Endothelial cell of hepatic sinusoid (primary cell): ENCODE results near the gene SPINT3.
"Not testable (repeated sequence)": the region's sequence is repeated elsewhere in the genome, so short reads cannot be mapped to it uniquely, and the experiment has no call there.

Source experiments
- in situ Hi-C: cut with HindIII; loops from 2 replicates; pipeline ENCODE4 v1.10.0; 2017; ENCODE audit warnings: low sequenced_read_pairs

SPINT3 gene

DNA sequence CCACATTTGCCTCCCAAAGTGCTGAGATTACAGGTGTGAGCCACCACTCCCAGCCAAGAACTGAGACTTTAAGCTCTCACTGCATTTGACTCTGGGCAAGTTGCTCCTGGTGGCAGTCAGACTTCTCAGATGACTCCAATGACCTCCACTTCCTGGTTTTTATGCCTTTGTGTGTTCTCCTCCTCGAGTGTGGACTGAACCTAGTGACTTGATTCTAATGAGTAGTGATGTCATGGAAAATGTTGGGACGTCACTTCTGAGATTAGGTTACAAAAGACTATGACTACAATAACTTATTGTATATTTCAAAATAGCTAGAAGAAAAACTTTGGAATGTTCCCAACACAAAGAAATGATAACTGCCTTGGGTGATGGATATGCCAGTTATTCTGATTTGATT lies 12.0 kb downstream of the SPINT3 start:
- in situ Hi-C loops, result no loop called here

DNA sequence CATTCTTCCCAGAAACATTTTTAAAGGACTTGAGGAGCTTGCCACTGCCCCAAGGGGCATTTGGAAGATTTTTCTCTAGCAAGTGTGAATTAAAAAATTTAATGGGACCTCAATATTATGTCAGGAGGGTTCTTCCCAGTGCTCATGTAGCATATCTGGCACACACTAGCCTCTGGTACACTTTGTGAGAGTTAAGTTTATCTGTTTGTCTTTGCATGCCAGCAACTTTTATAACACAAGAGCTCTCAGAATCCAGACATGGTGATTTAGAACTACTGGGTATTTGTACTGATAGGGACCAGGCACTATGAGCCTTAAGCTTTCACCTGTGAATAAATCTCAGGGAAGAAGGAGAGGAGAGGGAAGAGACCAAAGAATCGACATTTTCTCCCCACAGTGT lies 12.9 kb downstream of the SPINT3 start:
- in situ Hi-C loops, result no loop called here

DNA sequence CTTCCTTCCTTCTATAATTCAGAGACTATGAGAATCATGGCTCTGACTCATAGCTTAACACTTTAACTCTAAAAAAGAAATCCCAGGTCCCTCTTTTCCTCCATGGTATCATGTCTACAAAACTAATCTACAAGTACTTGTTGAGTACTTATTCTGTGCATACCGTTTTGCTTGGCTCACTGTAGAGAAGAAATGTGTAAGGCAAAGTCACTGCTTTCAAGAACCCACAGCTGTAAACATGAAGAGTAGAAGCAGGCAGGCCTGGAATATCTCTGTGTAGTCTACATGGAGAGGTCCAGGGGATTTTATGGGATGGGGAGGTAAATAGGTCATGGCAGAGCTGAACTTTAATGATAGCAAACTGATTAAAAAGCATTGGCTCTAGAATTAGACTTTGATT lies 13.8 kb downstream of the SPINT3 start:
- in situ Hi-C loops, result no loop called here

DNA sequence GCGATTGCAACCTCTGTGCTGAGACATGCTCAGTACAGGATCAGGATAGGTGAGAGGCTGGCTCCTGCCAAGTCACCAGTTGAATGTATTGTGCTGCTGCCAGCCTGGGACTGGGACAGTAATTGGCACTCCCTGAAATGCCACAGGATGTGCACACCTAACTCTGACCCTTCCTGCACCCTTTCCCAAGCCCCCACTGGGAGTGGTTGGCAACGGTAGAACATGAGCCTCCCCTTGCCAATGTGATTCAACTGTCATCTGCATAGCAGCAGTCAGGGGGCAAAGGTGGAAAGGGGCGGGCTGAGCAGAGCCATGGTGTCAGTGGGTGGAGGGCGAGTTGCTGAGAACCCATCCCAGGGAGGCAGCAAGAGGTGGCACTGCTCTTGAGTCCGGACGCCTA lies 15.4 kb downstream of the SPINT3 start:
- in situ Hi-C loops, result no loop called here

DNA sequence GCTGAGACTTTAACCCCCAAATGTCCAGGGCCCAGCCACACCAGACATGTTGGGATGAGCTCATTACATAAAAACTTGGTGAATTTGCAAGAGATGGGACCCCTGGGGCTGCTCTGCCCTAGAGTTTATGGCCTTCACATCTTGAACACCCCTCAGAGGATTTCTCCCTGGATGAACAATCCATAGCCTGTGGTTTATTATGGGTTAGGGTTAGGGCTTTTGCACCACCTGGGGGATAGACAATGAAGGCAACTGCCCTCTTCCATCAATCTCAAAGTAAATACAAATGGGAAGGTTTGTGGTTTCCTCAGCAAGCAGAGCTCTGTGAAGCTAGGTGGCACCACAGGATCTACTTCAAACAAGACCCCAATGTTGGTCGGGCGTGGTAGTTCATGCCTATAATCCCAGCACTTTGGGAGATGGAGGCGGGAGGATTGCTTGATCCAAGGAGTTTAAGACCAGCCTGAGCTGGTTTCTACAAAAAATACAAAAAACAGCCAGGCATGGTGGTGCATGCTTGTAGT lies 17.4 kb downstream of the SPINT3 start:
- in situ Hi-C loops, result loop anchor here (25.0 kb wide), 1 partner anchor 214 kb away; the partner anchor contains the start of genes SPINT4, WFDC10B and WFDC13

DNA sequence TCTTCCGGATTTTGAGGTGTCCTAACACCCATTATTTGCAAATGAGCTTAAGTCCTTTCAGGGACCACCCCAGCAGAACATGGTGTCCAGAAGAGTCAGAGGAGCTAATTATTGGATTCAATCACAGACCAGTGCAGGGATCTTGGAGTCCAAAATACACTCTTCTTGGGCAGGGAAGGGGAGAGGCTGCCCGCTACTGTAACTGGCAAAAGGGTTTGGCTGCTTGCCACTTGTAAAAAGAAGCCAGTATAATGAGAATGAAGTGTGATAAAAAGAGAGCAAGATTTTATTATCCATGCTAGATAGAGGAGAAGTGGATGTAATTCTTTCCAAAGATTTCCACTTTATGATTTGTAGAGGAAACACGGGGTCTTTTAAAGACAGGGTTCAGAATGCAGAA lies 19.3 kb downstream of the SPINT3 start:
- in situ Hi-C loops, result loop anchor here (25.0 kb wide), 1 partner anchor 216 kb away; the partner anchor contains the start of genes SPINT4, WFDC10B and WFDC13

DNA sequence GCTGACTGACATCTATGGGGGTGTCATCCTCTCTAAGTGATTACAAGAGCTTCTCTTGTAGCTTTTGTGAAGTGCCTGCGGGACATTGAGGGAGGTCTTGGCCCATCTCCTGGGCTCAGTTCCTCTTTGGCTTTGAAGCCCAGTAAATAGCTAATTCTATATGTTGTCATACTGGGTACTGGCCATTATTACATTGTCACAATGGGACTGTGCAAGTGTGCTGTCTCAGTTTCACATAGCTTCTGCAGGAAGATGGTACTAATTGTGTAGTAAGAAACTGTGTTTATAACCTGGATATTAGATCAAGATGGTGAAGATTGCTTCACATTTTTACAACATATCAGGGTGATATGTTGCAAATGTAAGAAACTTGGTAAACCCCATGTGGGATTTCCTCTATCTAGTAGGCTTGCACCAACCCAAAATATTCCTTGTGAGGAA lies 19.9 kb downstream of the SPINT3 start:
- in situ Hi-C loops, result loop anchor here (25.0 kb wide), 1 partner anchor 217 kb away; the partner anchor contains the start of genes SPINT4, WFDC10B and WFDC13

DNA sequence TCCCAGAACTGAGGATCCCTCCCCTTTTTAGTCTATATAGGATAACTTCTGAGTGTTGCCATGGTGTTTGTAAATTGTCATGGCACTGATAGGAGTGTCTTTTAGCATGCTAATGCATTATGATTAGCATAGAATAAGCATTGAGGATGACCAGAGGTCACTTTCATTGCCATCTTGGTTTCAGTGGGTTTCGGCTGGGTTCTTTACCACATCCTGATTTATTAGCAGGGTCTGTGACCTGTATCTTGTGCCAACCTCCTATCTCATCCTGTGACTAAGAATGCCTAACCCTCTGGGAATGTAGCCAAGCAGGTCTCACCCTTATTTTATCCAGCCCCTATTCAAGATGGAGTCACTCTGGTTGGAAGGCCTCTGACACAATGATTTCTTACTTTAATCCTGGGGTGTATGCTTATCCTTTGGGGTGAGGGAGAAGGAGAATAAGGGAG lies 26.3 kb downstream of the SPINT3 start:
- in situ Hi-C loops, result loop anchor here (25.0 kb wide), 1 partner anchor 223 kb away; the partner anchor contains the start of genes SPINT4, WFDC10B and WFDC13

DNA sequence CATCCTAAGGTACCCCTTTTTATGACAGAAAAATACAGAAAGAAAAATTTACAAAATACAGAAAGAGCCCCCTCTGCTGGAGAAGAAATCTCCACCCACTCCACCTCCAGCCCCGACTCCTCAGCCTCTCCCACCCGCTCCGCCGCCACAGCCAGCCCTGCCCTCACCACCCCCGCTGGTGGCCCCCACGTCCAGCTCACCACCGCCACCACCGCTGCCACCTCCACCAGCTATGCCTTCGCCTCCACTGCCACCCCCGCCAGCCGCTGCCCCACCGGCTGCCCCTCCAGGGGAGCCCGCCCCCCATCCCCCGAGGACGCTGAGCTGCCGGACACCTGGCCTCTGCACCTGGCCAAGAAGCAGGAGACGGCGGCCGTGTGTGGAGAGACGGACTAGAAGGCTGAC lies 28.2 kb downstream of the SPINT3 start:
- in situ Hi-C loops, result loop anchor here (25.0 kb wide), 1 partner anchor 225 kb away; the partner anchor contains the start of genes SPINT4, WFDC10B and WFDC13

DNA sequence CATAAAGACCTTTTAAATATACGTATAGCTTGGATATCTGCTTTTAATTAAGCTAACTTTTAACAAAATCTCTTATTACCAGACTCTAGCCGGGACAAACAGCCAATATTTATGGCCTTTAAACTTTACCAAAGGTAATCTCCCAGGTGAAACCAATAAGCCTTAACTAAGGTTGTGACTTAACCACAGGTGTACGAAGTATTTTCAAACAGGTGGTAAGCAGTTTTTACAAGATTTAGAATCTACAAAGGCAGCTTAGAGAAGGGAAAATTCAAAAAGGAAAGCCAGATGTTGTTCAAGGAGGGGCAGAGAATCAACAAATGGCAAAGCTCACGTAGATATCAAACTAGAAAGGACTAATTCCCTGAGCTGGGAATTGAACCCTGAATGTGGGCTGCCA lies 30.0 kb downstream of the SPINT3 start:
- in situ Hi-C loops, result loop anchor here (25.0 kb wide), 1 partner anchor 227 kb away; the partner anchor contains the start of genes SPINT4, WFDC10B and WFDC13

DNA sequence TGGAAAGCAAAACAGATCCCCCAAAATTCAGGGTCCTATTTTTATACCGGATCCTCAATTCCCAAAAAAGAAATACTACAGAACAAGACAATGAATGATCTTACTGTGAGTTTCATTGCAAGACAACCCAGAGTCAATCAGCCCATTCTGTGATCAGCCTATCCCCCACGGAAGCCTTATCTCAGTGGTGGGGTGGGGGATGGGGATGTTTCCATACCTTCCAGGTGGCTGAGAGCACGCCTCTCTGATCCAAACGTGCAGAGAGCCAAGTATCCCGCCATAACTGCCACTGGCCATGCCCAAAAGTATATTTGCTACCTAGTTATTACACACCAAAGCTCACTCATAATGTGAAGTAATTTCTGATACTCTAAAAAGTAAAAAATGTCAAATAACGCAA lies 30.7 kb downstream of the SPINT3 start:
- in situ Hi-C loops, result loop anchor here (25.0 kb wide), 1 partner anchor 228 kb away; the partner anchor contains the start of genes SPINT4, WFDC10B and WFDC13

DNA sequence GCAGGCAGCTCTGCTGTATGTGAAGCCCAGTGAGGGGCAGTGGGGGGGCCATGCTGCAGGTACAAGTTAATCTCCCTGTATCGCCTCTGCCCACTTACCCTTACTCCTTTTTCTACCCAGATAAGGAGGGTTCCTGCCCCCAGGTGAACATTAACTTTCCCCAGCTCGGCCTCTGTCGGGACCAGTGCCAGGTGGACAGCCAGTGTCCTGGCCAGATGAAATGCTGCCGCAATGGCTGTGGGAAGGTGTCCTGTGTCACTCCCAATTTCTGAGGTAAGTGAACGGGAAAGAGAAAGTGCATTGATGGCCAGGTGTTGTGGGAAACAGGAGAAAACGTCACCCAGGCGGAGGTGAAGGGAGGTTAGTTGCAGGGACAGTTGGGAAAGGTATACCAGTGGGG lies 35.6 kb downstream of the SPINT3 start:
- in situ Hi-C loops, result loop anchor here (25.0 kb wide), 1 partner anchor 232 kb away; the partner anchor contains the start of genes SPINT4, WFDC10B and WFDC13

DNA sequence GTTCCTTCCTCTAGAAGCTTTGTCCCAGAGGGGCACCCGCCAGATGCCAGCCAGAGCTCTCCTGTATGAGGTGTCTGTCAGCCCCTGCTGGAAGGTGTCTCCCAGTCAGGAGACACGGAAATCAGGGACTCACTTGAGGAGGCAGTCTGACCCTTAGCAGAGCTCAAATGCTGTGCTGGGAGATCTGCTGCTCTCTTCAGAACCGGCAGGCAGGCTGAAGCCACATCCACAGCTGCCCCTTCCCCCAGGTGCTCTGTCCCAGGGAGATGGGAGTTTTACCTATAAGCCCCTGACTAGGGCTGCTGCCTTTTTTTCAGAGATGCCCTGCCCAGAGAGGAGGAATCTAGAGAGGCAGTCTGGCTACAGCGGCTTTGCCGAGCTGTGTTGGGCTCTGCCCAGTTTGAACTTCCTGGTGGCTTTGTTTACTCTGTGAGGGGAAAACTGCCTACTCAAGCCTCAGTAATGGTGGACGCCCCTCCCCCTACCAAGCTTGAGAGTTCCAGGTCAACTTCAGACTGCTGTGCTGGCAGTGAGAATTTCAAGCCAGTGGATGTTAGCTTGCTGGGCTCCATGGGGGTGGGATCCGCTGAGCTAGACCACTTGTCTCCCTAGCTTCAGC lies 37.8 kb downstream of the SPINT3 start:
- in situ Hi-C loops, result loop anchor here (25.0 kb wide), 1 partner anchor 235 kb away; the partner anchor contains the start of genes SPINT4, WFDC10B and WFDC13

DNA sequence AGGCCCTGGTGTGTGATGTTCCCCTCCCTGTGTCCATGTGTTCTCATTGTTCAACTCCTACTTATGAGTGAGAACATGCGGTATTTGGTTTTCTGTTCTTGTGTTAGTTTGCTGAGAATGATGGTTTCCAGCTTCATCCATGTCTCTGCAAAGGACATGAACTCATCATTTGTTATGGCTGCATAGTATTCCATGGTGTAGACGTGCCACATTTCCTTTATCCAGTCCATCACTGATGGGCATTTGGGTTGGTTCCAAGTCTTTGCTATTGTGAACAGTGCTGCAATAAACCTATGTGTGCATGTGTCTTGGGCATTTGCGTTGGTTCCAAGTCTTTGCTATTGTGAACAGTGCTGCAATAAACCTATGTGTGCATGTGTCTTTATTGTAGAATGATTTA lies 43.1 kb downstream of the SPINT3 start:
- in situ Hi-C loops, result not testable (repeated sequence)

DNA sequence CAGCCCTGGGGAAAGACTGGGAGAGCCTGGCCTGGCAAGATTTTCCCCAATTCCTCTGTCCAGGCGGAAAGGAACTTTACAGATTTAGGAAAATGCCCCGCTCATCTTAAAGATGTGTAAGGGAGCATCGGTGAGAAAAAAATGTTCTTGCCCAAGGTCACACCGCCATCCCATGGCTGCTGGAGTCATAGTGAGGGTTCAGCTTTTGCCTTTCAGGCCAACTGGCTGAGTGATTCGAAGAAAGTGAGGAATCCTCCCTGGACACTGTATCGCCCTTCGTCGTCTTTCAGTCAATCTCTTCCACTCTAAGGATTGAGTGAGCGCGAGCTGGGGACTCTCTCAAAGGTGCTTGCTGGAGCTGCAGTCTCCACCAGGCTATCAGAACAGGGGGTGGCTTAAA lies 44.5 kb downstream of the SPINT3 start:
- in situ Hi-C loops, result no loop called here

DNA sequence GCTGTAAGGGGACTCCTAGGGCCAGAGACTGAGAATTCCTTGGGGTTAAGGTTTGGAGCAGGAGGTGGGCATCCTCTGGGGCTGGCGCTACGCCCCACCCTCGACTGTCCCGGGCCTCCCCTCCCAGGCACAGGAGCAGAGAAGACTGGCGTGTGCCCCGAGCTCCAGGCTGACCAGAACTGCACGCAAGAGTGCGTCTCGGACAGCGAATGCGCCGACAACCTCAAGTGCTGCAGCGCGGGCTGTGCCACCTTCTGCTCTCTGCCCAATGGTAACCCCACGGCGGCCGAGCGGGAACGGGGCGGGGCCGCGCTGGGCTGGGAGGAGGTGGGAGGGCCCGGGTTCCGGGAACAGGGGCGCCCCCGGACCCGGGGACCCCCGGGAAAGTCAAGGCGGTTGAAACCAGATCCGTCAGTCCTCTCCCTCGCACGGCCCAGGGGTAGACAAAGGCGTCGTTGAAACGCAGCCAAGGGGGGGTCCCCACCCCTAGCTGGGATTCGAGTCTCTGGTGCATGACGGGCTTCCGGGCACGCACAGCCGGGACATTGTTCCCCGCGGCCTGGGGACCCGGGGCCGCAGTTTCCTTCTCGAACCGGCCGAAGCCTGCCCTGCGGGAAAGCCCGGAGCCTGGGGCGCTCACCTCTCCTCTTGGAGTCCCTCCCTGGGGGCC lies 45.0 kb downstream of the SPINT3 start:
- in situ Hi-C loops, result no loop called here

DNA sequence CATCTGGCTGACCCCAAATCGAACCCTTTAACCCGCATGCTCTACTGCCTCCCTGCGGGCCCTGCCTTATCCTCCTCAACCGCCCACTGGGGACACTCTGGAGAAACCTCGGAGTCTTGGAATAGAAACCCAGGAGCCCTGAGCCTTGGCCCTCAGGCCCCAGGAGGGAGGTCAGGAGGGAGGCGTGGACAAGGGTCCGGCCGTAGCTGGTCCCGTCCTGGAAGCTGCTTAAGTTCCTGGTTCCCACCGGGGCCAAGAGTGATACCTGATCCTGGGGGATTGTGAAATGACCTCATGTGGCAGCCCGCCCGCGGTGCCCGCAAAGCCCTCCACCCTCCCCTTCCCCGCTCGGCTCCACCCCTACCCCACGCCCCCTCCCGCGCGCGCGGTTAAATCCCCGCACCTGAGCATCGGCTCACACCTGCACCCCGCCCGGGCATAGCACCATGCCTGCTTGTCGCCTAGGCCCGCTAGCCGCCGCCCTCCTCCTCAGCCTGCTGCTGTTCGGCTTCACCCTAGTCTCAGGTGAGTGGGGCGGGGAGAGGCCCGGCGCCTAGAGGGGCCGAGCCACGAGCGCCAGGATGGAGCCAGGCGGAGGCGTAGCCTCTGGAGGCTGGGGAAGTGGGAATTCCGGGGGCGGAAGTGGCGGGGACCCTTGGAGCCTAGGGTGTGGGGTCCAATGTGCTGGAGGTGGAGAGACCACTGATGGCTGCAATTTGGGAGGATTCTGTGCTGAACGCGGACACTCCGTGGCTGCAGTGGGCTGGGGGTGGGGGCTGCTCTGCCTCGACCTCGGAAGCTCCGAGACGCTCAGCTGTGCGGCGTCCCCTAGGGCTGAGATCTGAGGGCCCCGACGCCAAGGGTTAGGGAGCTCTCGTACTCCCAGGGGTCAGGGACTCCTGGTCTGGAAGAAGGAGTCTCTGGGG lies 45.8 kb downstream of the SPINT3 start, which contains the start of gene WFDC2:
Gene WFDC2 (plus strand): TSS at position 418 of the 926 bp plus-strand sequence. CDS start 29 bp downstream, at position 447.
- in situ Hi-C loops, result no loop called here

DNA sequence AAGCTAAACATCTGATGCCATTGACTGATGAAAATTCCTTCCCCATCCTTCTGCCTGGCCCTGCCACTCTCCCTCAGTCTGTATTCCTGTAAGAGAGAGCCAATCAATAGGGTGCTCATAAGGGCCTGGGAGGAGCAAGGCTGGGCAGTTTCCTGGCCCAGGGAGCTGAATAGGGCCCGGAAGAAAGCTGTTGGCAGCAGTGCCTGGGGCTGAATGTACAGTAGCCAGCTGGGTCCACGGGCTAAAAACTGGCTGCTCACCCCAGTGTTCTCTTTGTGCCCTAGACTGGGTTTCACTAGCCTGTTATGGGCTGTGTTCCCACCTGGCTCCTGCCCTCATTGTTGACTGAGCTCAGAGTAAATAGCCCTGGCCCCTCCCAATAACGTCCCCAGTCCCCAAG lies 47.6 kb downstream of the SPINT3 start:
- in situ Hi-C loops, result no loop called here

DNA sequence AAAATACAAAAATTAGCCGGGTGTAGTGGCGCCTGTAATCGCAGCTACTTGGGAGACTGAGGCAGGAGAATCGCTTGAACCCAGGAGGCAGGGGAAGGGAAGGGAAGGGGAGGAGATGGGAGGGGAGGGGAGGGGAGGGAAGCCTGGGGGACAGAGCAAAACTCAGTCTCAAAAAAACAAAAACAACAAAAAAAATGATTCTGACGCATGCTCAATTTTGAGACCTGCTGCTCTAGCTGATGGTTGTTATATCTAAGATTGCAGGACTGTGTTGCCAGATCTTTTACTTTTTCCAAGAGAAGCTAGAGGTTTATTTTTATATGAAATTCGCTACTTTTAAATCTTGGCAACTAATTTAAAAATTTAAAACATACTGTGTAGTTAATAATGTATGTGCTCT lies 48.2 kb downstream of the SPINT3 start:
- in situ Hi-C loops, result no loop called here
